GM12878 (cell line): Measurements from ENCODE around the gene BICD1. TPM values are rescaled to one million over a fixed set of nuclear protein-coding genes. Genes with fewer than 3 reads are reported as not detected.

Source experiments
- ATAC-seq: fragments of 200-7000 bp; cut with Tn5 transposase; 3 replicates; pipeline ENCODE4 v1.9.1; 2020; ENCODE audit warnings: mild to moderate bottlenecking, moderate library complexity
- BruUV-seq: library from RNA; stranded (reverse); fragments of 400-500 nt; replicated peaks from 2 replicates; lab custom pipeline; 2021; lab: Mats Ljungman, UMichigan
- CTCF ChIA-PET: fragments of 300-600 bp; sonication (Branson Sonifier 250); formaldehyde crosslinking; extraction: SDS; loops from one replicate; lab custom pipeline; 2021; ENCODE audit warnings: inconsistent platforms; lab: Yijun Ruan, JAX
- POLR2A ChIA-PET: fragments of 350-600 bp; formaldehyde crosslinking; extraction: SDS; loops from one replicate; lab custom pipeline; 2021; ENCODE audit warnings: inconsistent platforms; lab: Charles Lee
- RAD21 ChIA-PET: fragments of 300-600 bp; sonication (Branson Sonifier 250); formaldehyde crosslinking; loops from one replicate; lab custom pipeline; 2023; ENCODE audit warnings: antibody characterized with exemption; ENCODE audit not compliant: unreplicated experiment; lab: Charles Lee
- SMC1A ChIA-PET: fragments of 300-600 bp; sonication (Branson Sonifier 250); formaldehyde crosslinking; loops from one replicate; lab custom pipeline; 2023; ENCODE audit not compliant: unreplicated experiment, uncharacterized antibody; lab: Charles Lee
- DNase-seq: peaks from one replicate; pipeline ENCODE4 v3.0.0-alpha.2; 2011; ENCODE audit warnings: low read depth, low spot score
- FAIRE-seq: peaks from 3 replicates; lab custom pipeline; 2011; peaks lifted over from hg19 to GRCh38; lab: Jason Lieb, UNC
- H2AFZ ChIP-seq: 2 replicates; pipeline ENCODE4 v1.6.0; 2011; ENCODE audit warnings: low read depth, low read length, control low read depth; ENCODE audit not compliant: control insufficient read depth
- H3K27ac ChIP-seq: 2 replicates; pipeline ENCODE4 v1.5.1; 2011; ENCODE audit warnings: control low read depth; ENCODE audit not compliant: control insufficient read depth, insufficient read depth
- H3K27me3 ChIP-seq, 2 experiments: replicated peaks in 1 of 2; 2 replicates each; pipeline versions ENCODE4 v1.6.0 to v1.6.1; 2011; ENCODE audit warnings: low read length in 1 of 2; ENCODE audit not compliant: control insufficient read depth in 2 of 2, insufficient read depth in 2 of 2
- H3K36me3 ChIP-seq, 2 experiments: 2 replicates each; pipeline ENCODE4 v1.5.1; 2011; ENCODE audit warnings: low read length in 1 of 2; ENCODE audit not compliant: control insufficient read depth in 2 of 2, insufficient read depth in 2 of 2
- H3K4me1 ChIP-seq: 2 replicates; pipeline ENCODE4 v1.6.1; 2011; ENCODE audit warnings: mild to moderate bottlenecking, low read length, moderate library complexity, mixed read lengths; ENCODE audit not compliant: control insufficient read depth, insufficient read depth
- H3K4me2 ChIP-seq: 2 replicates; pipeline ENCODE4 v1.6.0; 2011; ENCODE audit warnings: control low read depth; ENCODE audit not compliant: control insufficient read depth, insufficient read depth
- H3K4me3 ChIP-seq: fragments of 200-600 bp; sonication (generic); 2 replicates; pipeline ENCODE4 v1.5.1; 2016
- H3K79me2 ChIP-seq: 2 replicates; pipeline ENCODE4 v1.6.0; 2011; ENCODE audit warnings: low read length; ENCODE audit not compliant: control insufficient read depth, insufficient read depth
- H3K9ac ChIP-seq: 2 replicates; pipeline ENCODE4 v1.8.0; 2011; ENCODE audit warnings: low read length, control low read depth, mixed read lengths; ENCODE audit not compliant: control insufficient read depth, insufficient read depth
- H3K9me3 ChIP-seq: replicated peaks from 3 replicates; pipeline ENCODE4 v1.5.1; 2011; ENCODE audit warnings: mild to moderate bottlenecking, low read length; ENCODE audit not compliant: control insufficient read depth, insufficient read depth
- H4K20me1 ChIP-seq: 2 replicates; pipeline ENCODE4 v1.6.0; 2011; ENCODE audit not compliant: control insufficient read depth, insufficient read depth
- BCL11A ChIP-seq: IDR thresholded peaks from 2 replicates; pipeline ENCODE4 v1.6.1; 2011; ENCODE audit warnings: low read depth, low read length
- CBX5 ChIP-seq: sonication (generic); IDR thresholded peaks from 2 replicates; pipeline ENCODE4 v1.6.1; 2016; ENCODE audit warnings: low read depth, moderate library complexity, mild to moderate bottlenecking, inconsistent platforms
- CHD1 ChIP-seq: IDR thresholded peaks from 2 replicates; pipeline ENCODE4 v1.6.1; 2012; ENCODE audit warnings: low read depth, low read length, improper control_type of control experiment
- FOS ChIP-seq: IDR thresholded peaks from 3 replicates; pipeline ENCODE4 v1.6.1; 2011; ENCODE audit warnings: borderline replicate concordance; ENCODE audit not compliant: insufficient read length; ENCODE audit errors: extremely low read depth
- GABPA ChIP-seq: IDR thresholded peaks from 2 replicates; pipeline ENCODE4 v1.6.1; 2014; ENCODE audit warnings: antibody characterized with exemption, low read depth, mild to moderate bottlenecking, inconsistent platforms
- HDAC2 ChIP-seq: fragments of 200-600 bp; sonication (generic); IDR thresholded peaks from 2 replicates; pipeline ENCODE4 v1.6.1; 2017
- IKZF2 ChIP-seq, 2 experiments: fragments of 450-650 bp; IDR thresholded peaks; 2 replicates each; pipeline ENCODE4 v1.6.1; 2017; ENCODE audit warnings: mild to moderate bottlenecking in 2 of 2, moderate library complexity in 2 of 2
- NR2C1 ChIP-seq: fragments of 450-650 bp; IDR thresholded peaks from 2 replicates; pipeline ENCODE4 v1.6.1; 2017; ENCODE audit warnings: antibody characterized with exemption, mild to moderate bottlenecking, moderate library complexity
- SPI1 ChIP-seq: IDR thresholded peaks from 2 replicates; pipeline ENCODE4 v1.6.1; 2011; ENCODE audit warnings: low read depth, mild to moderate bottlenecking, low read length, moderate library complexity, borderline replicate concordance; ENCODE audit not compliant: insufficient read depth
- SRF ChIP-seq, 2 experiments: IDR thresholded peaks; 2 replicates each; pipeline ENCODE4 v1.6.1; 2011; ENCODE audit warnings: low read depth in 2 of 2, low read length in 2 of 2, mild to moderate bottlenecking in 1 of 2, moderate library complexity in 1 of 2
- STAT1 ChIP-seq: fragments of 450-650 bp; conservative IDR thresholded peaks from 2 replicates; pipeline ENCODE4 v1.6.1; 2014; ENCODE audit warnings: antibody characterized with exemption, mild to moderate bottlenecking
- STAT3 ChIP-seq: IDR thresholded peaks from 2 replicates; pipeline ENCODE4 v1.6.1; 2011; ENCODE audit warnings: low read depth, low read length, improper control_type of control experiment
- WGBS: methylation state at CpG from one replicate; pipeline ENCODE4 v1.1.6; 2016; ENCODE audit warnings: low lambda C conversion rate; ENCODE audit not compliant: insufficient replicate concordance, insufficient coverage; ENCODE audit errors: missing lambda C conversion rate; 5-methylcytosine and 5-hydroxymethylcytosine counted together
- in situ Hi-C: fragments of 300-500 bp; cut with MboI; formaldehyde crosslinking; loops from 9 replicates; pipeline ENCODE4 v1.14.3; 2018; ENCODE audit warnings: mixed read lengths
- intact Hi-C: fragments of 100-400 bp; cut with micrococcal nuclease; formaldehyde crosslinking; loops from one replicate; pipeline ENCODE4 v1.14.2; 2022; ENCODE audit not compliant: unreplicated experiment
- polyA plus RNA-seq, 11 experiments: library from polyadenylated mRNA; depleted of rRNA in 4 of 11; unstranded in 6 of 11; stranded (reverse) in 5 of 11; fragments of >200 nt; fragmentation: Nextera tagmentation in 4 of 11; fragmentation: Illumina TruSeq in 1 of 11; extraction: Ambion mirVana in 4 of 11; extraction: Trizol in 1 of 11; gene quantifications; 1 replicate in 1 of 11; 2 replicates in 10 of 11; pipeline versions ENCODE4 v1.2.1 to v1.2.3, GENCODE V29; 2011 to 2016; ENCODE audit warnings: inconsistent platforms in 2 of 11, missing spikeins in 2 of 11, low read depth in 1 of 11
- total RNA-seq, 4 experiments: library from RNA; depleted of rRNA in 3 of 4; stranded (reverse); fragments of >200 nt in 3 of 4; fragmentation: Illumina TruSeq in 1 of 4; extraction: Trizol in 1 of 4; gene quantifications; 2 replicates each; pipeline versions ENCODE4 v1.2.1 to v1.2.3, GENCODE V29; 2013 to 2021

The BICD1 gene
- total and polyA plus RNA-seq, 10 of the 15 experiments (the other 5 are each of a cell fraction or from before 2014, with no cell fraction given) = 4.7 to 32.5 (median 14.4) TPM

- FAIRE-seq = no peak
- BruUV-seq = no TSS peak
- no peak for TF ChIP-seq FOS
- TF ChIP-seq IKZF2 (IDR thresholded peaks at IDR 0.05) = no peak
- no peak for TF ChIP-seq STAT1
- TF ChIP-seq CBX5 = no peak
- TF ChIP-seq NR2C1 = no peak
- TF ChIP-seq GABPA = no peak
- no peak for TF ChIP-seq STAT3
- TF ChIP-seq SRF (IDR thresholded peaks at IDR 0.05; ENCODE audit: low read depth in 2 of 2, low read length in 2 of 2) = no peak
- no peak for TF ChIP-seq CHD1
- no peak for TF ChIP-seq HDAC2
- TF ChIP-seq SPI1 = no peak
- TF ChIP-seq BCL11A = no peak
- SMC1A ChIA-PET = no interaction called here
- RAD21 ChIA-PET = no interaction called here
- no peak overlapping the region for H2AFZ ChIP-seq
- intact Hi-C loops (no loop called here), in situ Hi-C loops (no loop called here)
- WGBS = 64% methylated on average over 2 of the region's 2 CpGs
- H3K4me2 ChIP-seq = no peak overlapping the region
- no peak overlapping the region for H3K4me3 ChIP-seq
- H3K27ac ChIP-seq = no peak overlapping the region
- H3K36me3 ChIP-seq = no peaks in the 10 kb centered on the region
- H3K4me1 ChIP-seq = no peaks in the 10 kb centered on the region
- no peaks in the 10 kb centered on the region for H4K20me1 ChIP-seq
- no peaks in the 10 kb centered on the region for H3K9me3 ChIP-seq
- POLR2A ChIA-PET = no interaction called here
- no peaks in the 10 kb centered on the region for H3K79me2 ChIP-seq
- CTCF ChIA-PET = no interaction called here
- DNase-seq = no peak
- ATAC-seq = no peak
- no peaks in the 10 kb centered on the region for H3K27me3 ChIP-seq
- no peak overlapping the region for H3K9ac ChIP-seq
These were observed 313.7 kb downstream of the BICD1 start for GRCh38 chr12:32420356-32420755.
